Measurements from ENCODE around the gene WDR53. TPM values are rescaled to one million over a fixed set of nuclear protein-coding genes. Genes with fewer than 3 reads are reported as not detected.

WDR53 gene
- polyA plus RNA-seq, 2 of the 4 experiments (the other 2 are of a cell fraction), result 10.8 to 12.0 TPM

DNA sequence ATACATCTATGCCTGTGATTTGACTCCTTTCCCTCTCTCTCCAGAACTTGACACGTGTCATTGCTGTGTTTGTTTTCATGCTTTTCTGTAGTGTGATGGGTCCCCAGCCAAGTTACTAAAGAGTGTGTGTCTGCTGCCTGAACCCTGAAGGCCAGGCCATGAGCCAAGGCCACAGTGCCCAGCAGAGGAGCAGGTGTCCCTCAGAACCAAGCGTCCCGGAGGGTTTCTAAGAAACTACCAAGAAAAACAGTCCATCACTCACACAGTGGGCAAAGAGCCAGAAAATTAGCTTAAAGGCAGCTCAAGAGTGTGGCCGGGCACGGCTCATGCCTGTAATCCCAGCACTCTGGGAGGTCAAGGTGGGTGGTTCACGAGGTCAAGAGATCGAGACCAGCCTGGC lies 35.3 kb upstream of the WDR53 start:
- POLR2A ChIA-PET, result no interaction called here
- ATAC-seq, result no peak
- no peak for DNase-seq (ENCODE audit: low read depth in 1 of 2, low spot score in 1 of 2)
- no peak overlapping the region for H3K4me3 ChIP-seq
- no peak for FAIRE-seq
- CTCF ChIA-PET, result interaction anchor here (0.6 to 2.7 kb wide), 3 partner anchors 23 to 81 kb away, joined by 3 to 10 read pairs (median 3); no protein-coding TSS in a partner anchor
- H3K27ac ChIP-seq, result no peak overlapping the region
- H3K4me2 ChIP-seq, result no peak overlapping the region
- 61% methylated on average over 7 of the region's 7 CpGs for WGBS (ENCODE audit: missing lambda C conversion rate)
- H3K4me1 ChIP-seq, result no peaks in the 10 kb centered on the region
- TF ChIP-seq JUN (IDR thresholded peaks at IDR 0.05) (no peak), TP53 (CRISPR knock-in tag; IDR thresholded peaks at IDR 0.05) (no peak), CHD2 (IDR thresholded peaks at IDR 0.05; ENCODE audit: low read length, partially characterized antibody) (no peak), HOXB13 (CRISPR knock-in tag; IDR thresholded peaks at IDR 0.05; ENCODE audit: low read depth) (no peak), FOXS1 (CRISPR knock-in tag; IDR thresholded peaks at IDR 0.05) (no peak), HDAC2 (IDR thresholded peaks at IDR 0.05) (no peak), RNF2 (IDR thresholded peaks at IDR 0.05; ENCODE audit: borderline replicate concordance, low read depth) (no peak), HOXB5 (CRISPR knock-in tag; IDR thresholded peaks at IDR 0.05) (no peak), BHLHE40 (IDR thresholded peaks at IDR 0.05; ENCODE audit: low read depth, low read length) (no peak), SREBF2 (IDR thresholded peaks at IDR 0.05) (no peak)
- TF ChIP-seq, protein P1, sequence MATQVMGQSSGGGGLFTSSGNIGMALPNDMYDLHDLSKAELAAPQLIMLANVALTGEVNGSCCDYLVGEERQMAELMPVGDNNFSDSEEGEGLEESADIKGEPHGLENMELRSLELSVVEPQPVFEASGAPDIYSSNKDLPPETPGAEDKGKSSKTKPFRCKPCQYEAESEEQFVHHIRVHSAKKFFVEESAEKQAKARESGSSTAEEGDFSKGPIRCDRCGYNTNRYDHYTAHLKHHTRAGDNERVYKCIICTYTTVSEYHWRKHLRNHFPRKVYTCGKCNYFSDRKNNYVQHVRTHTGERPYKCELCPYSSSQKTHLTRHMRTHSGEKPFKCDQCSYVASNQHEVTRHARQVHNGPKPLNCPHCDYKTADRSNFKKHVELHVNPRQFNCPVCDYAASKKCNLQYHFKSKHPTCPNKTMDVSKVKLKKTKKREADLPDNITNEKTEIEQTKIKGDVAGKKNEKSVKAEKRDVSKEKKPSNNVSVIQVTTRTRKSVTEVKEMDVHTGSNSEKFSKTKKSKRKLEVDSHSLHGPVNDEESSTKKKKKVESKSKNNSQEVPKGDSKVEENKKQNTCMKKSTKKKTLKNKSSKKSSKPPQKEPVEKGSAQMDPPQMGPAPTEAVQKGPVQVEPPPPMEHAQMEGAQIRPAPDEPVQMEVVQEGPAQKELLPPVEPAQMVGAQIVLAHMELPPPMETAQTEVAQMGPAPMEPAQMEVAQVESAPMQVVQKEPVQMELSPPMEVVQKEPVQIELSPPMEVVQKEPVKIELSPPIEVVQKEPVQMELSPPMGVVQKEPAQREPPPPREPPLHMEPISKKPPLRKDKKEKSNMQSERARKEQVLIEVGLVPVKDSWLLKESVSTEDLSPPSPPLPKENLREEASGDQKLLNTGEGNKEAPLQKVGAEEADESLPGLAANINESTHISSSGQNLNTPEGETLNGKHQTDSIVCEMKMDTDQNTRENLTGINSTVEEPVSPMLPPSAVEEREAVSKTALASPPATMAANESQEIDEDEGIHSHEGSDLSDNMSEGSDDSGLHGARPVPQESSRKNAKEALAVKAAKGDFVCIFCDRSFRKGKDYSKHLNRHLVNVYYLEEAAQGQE (IDR thresholded peaks at IDR 0.05), result no peak
- TF ChIP-seq, protein P2, sequence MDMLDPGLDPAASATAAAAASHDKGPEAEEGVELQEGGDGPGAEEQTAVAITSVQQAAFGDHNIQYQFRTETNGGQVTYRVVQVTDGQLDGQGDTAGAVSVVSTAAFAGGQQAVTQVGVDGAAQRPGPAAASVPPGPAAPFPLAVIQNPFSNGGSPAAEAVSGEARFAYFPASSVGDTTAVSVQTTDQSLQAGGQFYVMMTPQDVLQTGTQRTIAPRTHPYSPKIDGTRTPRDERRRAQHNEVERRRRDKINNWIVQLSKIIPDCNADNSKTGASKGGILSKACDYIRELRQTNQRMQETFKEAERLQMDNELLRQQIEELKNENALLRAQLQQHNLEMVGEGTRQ (IDR thresholded peaks at IDR 0.05), result no peak
- TF ChIP-seq, protein P3, sequence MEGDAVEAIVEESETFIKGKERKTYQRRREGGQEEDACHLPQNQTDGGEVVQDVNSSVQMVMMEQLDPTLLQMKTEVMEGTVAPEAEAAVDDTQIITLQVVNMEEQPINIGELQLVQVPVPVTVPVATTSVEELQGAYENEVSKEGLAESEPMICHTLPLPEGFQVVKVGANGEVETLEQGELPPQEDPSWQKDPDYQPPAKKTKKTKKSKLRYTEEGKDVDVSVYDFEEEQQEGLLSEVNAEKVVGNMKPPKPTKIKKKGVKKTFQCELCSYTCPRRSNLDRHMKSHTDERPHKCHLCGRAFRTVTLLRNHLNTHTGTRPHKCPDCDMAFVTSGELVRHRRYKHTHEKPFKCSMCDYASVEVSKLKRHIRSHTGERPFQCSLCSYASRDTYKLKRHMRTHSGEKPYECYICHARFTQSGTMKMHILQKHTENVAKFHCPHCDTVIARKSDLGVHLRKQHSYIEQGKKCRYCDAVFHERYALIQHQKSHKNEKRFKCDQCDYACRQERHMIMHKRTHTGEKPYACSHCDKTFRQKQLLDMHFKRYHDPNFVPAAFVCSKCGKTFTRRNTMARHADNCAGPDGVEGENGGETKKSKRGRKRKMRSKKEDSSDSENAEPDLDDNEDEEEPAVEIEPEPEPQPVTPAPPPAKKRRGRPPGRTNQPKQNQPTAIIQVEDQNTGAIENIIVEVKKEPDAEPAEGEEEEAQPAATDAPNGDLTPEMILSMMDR (IDR thresholded peaks at IDR 0.05), result no peak
- no peaks in the 10 kb centered on the region for H3K9me3 ChIP-seq

DNA sequence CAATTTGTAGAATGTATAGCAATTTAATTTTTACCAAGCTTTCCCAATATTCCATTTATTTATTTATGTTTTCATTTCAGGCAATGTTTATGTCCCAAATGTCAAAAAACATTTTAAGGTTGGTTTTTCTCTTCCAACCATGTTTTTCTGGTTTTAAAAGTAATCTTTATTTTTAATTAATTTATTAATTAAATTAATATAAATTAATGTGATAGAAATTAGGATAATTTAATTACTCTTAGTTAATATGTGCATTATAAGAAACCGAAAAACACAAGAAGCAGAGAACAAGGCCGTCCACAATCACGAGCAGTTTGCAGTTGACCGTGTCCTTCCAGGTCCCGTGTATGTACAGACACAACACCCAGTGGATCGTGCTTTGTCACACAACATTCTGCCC lies 34.3 kb upstream of the WDR53 start:
- no peak for TF ChIP-seq POLR2A (IDR thresholded peaks at IDR 0.05; ENCODE audit: low read length)
- TF ChIP-seq, protein P3 (IDR thresholded peaks at IDR 0.05), result no peak
- TF ChIP-seq, protein P4, sequence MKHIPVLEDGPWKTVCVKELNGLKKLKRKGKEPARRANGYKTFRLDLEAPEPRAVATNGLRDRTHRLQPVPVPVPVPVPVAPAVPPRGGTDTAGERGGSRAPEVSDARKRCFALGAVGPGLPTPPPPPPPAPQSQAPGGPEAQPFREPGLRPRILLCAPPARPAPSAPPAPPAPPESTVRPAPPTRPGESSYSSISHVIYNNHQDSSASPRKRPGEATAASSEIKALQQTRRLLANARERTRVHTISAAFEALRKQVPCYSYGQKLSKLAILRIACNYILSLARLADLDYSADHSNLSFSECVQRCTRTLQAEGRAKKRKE (CRISPR knock-in tag; IDR thresholded peaks at IDR 0.05; ENCODE audit: low read depth), result no peak
- H3K9me3 ChIP-seq, result no peaks in the 10 kb centered on the region
- ATAC-seq (no peak), FAIRE-seq (no peak), DNase-seq (ENCODE audit: low read depth in 1 of 2, low spot score in 1 of 2) (no peak)
- H3K27ac ChIP-seq, result no peak overlapping the region
- POLR2A ChIA-PET, result interaction anchor here (0.7 kb wide), 1 partner anchor 47 kb away, joined by 12 read pairs; no protein-coding TSS in a partner anchor
- CTCF ChIA-PET, result interaction anchor here (0.9 kb wide), 1 partner anchor 74 kb away, joined by 3 read pairs; no protein-coding TSS in a partner anchor
- H3K4me1 ChIP-seq, result no peaks in the 10 kb centered on the region
- no peak overlapping the region for H3K4me2 ChIP-seq
- no peak overlapping the region for H3K4me3 ChIP-seq
- WGBS (ENCODE audit: missing lambda C conversion rate), result 80% methylated on average over 6 of the region's 6 CpGs
